ENCODE results near the gene ARHGEF4.
A peak's percentile ranks its signal among the peaks of the same experiment; 100 is the strongest.

Gene ARHGEF4, protein sequence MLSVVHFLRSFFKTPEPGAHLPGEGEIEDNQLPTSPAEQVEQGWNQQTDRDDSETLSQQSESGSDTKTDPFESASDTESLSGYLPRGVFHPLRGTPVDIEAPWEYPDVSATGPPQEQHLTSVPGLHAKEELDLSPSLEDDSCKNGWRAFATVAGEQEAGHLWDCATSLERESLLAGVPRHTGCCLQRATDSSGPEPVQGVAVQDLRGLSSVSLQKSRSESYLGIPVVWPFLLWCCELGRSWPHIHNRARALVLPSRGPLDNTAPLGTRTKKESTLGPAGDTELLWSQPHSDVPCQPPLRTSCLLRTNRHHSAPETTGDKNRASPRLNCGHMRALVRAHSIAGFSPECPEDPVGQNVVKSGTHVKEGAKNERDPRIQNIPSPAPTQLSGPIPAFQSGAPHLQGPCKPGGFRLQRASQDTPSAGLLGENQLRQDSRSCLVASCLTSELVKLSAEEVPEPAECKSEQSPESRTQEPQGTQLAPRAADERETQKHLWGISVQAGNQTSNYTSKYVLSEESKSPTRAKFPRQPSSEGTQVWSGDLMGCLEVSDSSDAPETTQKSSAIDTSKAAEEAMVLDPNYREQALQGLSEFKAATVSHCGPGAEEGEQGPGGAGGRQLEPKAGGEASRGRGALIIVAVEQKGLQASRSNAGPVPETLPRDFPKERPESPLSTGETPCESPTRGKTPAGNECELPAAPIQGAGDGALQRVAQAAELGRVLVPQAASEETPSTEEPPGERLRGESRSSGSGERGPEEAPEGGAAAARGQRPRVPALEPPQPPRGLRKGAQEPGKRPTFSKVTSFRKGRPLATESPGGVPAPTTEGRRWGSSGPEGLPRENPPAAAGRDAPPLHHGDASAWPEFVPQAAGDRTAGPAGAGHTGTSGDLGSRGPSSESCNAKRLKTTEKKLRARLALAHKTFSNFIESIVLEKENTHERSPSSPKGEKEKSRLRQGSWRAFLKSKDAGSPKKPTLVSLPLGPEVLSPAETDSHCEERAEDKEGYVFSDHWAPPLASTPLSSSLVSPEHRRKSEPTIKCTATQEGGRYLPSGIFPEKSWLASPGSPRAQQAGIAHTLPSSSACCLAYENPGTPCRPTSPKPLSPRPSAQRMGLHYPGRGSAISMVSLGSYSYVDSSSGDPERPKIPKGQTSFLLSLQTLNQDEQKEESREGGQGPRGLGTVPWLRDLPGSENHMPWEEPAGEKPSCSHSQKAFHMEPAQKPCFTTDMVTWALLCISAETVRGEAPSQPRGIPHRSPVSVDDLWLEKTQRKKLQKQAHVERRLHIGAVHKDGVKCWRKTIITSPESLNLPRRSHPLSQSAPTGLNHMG (N-terminal part only)

DNA sequence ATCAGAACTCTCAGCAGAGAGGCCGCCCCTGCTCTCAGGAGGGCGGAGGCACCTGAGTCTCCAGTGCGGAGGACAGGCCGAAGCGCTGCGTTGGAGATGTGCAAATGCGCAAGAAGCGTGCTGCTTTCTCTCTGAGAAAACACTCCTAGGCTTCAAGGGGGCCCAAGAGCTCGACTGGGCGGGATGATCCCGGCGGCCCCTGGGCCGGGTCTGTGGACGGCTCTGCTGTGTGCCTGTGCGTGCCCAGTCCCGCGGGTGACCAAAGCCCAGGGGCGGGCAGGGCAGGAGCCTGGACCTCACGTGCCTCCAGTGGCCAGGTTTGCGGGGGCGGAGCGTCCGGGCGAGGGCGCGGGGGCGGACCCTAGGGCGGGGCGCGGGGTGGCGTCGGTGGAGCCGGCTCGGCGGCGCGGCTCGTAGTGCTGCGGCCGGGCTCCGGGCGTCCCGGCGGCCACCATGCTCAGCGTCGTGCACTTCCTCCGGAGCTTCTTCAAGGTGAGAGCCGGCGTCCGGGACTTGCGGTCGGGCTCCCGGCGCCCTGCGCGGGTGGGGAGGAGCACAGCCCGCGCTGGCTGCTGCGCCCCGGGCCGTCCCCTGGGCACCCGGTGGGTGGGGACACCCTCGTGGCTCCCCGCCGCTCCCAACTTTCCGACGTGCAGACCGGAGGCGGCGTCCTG is at the start of gene ARHGEF4:
Gene ARHGEF4 (plus strand): TSS at position 414 of the 674 bp plus-strand sequence. CDS start 40 bp downstream, at position 454.
- no peak for DNase-seq (ENCODE audit: low spot score)

DNA sequence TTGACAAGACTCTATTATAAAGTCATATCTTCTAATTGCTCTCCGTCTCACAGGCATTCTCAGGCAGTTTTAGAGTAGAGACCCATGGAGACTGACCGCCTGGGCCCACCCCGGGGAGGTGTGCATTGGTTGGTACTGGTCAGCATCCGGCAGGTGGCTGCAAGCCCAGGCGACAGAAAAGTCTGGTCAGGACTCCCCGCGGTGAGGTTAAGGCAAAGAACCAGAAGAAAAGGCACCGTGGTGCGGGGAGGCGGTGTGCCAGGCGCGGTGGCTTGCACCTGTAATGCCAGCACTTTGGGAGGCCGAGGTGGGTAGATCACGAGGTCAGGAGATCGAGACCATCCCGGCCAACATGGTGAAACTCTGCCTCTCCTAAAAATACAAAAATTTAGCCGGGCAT is 48.9 kb upstream of the ARHGEF4 start:
- no peak for DNase-seq (ENCODE audit: low spot score)

DNA sequence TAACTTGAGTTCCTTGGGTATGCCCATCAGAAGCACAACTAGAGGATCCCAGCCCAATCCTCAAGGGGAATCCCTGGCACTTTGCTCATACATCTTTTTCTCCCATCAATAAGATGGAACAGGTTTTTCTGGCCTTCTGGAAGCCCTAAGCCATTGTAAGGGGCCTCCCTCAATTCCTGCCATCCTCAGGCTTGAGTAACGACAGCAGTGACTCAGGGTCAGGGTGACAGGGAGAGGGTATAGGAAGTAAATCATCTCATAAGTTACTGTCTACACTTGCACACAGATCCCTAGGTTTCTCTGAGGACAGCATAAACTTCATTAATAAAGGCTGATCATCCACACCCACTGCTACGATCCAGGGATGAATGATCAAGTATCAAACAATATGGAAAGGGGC is 46.4 kb upstream of the ARHGEF4 start:
- DNase-seq (ENCODE audit: low spot score): no peak

DNA sequence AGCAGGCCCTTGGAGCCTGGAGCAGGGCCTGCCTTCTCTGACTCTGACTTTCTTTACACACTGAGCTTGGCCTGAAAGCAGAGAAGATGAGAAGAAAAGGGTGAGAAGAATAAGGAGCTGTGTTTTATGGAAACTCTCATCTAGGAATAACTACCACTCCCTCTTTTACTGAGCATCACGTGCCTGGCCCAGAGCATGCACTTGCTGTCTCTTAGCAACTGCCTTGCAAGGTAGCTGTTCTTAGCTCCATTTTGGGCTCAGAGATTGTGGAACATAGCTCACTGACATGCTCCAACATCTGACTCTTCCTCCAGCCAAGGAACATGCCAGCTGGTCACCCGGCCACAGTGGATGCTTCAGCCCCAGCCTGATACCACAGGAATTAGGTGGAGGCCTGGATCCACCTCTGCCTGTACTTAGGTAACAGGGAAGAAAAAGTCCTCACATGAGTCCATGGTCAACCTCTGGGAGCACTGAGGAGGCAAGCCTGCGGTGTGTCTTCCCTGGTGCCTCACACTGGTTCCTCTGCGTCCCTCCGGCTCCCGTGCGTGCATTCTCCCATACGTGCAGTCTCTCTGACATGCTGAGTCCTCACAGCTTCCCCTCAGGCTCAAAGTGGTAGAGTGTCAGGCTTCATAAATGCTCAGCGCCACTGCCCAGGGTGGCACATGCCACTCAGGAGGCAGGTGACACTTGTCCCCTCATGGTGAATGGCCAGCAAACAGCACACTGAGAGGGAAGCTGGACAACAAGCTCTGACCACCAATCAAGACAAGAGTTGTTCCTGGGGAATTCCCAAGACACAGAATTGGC is 45.7 kb upstream of the ARHGEF4 start:
- no peak for DNase-seq (ENCODE audit: low spot score)

DNA sequence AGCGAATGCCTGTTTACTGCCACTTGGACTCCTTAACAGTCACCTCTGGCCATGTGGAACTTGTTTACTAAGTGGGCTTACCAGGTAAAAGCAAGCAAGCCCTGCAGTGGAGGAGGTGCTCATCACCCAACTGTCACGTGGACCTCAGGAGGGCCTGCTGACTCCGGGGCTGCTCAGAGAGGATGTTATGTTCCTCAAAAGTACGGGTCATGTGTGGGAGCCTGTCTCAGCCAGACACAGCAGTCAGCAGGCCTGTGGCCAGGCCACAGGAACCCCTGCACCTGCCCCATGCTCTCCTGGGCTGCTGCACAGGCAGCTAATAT is 45.1 kb upstream of the ARHGEF4 start:
- no peak for DNase-seq (ENCODE audit: low spot score)

DNA sequence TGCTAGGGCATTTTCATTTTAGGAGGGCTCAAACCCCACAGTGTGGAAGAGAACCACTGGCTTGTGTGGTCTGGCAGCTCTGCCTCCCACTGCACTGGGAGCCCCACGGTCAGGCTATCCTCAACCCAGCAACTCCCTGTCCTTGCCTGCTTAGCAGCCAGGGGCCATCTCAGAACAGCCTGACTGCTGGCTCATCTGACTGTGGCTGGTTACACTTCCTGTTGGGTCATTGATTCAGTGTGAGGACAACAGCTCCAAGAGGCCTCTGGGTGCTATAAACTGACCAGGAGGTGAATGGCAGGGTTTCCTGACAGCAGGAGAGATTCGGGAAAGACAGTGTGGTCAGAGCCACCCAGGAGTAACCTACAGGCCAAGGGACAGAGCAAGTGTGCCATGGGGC is 41.3 kb upstream of the ARHGEF4 start:
- DNase-seq (ENCODE audit: low spot score): no peak

DNA sequence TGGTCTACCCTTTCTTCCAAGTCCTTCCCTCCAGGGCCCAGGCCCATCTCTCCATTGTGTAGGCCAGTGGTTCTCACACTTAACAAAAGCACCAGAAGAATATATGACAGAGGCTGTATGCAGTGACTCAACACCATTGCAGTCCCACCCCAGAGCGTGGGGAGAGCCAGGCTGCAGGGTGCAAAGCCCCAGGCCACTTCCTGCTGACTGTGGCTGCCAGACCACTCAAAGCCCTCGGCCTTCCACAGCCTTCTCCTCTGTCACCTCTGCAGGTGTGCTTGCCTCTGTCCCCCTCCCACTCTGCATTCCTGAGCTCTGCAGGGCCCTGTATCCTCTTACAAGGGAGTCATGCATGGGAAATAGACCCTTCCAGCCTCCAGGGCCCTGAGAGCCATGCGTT is 40.4 kb upstream of the ARHGEF4 start:
- DNase-seq (ENCODE audit: low spot score): no peak

DNA sequence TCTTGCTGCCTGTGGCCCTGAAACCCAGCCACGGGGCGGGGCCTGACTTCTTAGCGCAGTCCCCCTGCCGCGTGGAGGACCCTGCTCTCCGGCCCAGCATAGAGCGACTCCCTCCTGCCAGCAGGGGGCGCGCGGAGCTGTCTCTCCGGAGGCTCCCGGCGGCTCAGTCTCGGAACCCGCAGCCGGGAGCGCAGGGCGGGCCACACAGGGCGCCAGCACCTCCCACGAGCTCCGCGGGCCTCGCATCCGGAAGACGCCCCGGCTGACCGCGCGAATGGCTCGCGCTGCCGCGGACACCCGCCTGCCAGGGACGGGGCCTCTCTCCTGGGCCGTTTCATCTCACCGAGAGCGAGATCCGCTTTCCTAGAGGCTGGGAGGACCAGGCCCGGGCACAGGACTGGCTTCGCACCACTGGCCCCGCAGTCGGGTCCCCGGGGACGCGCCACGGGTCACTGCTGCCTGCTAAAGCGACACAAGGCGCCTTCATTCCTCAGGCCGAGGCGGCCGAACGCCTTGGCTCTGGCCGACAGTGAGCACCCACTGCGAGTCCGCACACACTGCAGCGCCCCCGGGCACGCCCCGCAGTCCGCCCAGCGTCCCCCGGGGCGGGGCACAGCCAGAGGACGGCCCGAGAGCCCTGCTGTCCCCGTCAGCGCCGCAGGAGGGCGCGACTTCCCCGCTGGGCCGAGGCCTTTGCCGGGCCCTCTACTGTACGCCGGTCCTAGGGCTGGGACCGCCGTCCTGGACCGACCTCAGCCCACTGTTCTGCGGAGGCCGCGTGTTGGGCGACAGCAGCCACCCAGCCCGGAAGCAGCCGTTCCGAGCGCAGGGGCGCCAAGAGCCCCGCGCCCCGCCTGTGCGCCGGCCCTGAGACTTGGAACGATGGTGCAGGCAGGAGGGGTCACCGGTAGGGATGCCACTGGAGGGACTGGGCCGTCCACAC is 39.0 kb upstream of the ARHGEF4 start:
- peak; percentile 65 for DNase-seq (ENCODE audit: low spot score)

DNA sequence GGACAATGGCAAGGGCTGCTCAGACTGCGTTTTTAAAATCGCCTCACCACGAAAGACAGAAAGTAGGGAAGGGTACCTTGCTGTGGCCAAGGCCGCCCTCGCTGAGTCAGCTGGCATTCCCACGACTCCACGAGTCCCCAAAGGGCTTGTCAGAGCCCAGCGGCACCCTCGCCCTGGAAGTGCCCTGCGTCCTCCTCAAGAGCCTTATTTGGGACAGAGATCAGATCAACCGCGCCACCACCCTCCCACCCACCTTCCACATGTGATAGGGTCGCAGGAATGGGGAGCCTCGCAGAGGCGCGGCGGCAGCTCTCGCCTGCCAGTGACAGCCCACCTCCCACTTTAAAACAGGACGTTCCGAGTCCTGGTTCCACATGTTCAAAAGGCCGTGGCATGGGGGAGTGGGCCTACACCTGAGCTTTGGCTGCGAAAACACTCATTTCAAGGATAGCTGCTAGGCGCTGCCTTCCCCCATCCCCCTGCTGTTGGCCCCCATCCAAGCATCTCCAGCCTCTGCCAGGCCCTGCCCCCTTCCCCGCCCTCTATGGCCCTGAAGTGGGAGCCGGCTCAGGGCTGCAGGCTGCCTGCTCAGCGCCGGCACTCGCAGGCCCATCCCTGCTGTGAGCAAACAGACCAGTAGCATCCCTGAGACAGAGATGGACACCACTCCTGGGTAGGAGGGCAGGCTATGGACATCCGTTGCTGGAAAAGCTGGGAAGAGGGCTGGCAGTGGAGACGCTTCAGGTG is 38.1 kb upstream of the ARHGEF4 start:
- no peak for DNase-seq (ENCODE audit: low spot score)

DNA sequence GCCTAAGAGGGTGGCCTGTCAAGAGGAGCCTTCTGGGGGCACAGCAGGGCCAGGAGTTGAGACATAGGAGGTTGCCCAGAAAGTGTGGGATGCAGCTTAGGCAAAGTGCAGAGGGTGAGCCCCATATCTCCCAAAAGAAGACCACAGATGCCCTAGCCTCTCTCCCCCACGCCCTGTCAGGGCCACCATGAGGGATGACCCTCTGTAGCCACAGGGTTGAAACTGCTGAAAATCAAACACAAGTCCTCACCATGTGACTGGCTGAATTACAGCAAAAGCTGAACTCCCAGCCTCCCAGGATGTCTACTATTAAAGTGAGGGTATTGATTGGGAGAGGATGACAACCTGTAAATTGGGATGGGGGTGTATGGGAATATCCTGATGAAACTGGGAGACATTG is 37.4 kb upstream of the ARHGEF4 start:
- DNase-seq (ENCODE audit: low spot score): no peak

DNA sequence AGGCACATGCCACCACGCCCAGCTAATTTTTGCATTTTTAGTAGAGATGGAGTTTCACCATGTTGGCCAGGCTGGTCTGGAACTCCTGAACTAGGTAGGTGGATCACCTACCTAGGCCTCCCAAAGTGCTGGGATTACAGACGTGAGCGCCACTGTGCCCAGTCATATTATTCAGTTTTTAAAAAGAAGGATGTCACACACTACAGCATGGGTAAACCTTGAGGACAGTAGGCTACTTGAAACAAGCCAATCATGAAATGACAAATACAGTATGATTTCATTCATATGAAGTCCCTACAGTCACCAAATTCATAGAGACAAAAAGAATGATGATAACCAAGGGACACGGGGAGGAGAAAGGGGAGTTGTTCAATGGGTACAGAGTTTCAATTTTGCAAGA is 31.1 kb upstream of the ARHGEF4 start:
- DNase-seq (ENCODE audit: low spot score): no peak

DNA sequence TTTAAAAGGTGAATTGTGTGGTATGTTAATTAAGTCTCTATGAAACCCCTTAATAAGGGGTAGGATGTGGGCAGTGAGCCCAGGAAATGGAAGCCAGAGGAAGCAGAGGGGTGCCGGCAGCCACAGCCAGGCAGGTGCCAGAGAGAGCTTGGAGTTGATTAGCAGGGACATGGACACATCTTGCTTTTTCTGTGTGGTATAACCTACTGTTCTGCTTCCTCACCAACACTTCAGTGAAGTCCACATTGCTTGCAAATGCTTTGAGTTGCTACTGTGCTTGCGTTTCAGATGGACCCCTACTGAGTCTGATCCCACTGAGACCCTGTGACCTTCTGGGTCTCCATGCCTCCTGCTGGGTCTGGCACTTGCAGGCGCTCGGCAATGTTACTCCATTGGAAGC is 30.3 kb upstream of the ARHGEF4 start:
- DNase-seq (ENCODE audit: low spot score): no peak

DNA sequence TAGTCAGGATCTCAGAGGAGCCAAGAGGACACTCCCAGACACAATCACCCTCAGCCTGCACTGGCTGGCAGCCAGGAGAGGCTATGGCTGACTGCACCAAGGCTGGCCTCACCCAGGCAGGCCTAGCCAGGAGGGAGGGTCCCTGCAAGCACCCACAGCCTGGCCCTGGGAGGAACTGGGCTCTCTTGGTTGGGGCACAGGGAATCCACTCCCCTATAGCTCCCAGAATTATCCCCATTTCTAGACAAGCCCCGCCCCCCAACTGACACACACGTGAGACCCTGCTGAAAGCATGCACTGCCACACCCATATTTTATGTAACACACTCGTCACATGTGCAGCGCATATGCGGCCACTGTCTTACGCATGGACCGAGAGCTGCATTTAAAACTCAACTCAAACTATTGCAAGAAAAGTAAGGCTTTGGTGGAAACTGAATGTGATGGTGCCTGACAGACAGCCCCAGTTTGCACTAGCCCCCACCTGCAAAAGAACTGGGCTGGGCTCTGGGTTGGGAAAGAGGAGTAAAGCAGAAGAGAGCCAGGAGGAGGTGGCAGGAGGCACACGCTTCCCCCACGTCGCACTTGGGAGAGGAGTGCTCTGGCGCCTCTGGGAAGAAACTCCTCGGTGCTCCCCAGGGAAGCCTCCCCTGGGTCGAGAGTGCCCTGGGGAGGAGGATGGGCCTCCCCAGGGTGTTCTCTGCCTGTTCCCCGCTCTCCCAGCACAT is 28.9 kb upstream of the ARHGEF4 start:
- DNase-seq (ENCODE audit: low spot score): no peak

DNA sequence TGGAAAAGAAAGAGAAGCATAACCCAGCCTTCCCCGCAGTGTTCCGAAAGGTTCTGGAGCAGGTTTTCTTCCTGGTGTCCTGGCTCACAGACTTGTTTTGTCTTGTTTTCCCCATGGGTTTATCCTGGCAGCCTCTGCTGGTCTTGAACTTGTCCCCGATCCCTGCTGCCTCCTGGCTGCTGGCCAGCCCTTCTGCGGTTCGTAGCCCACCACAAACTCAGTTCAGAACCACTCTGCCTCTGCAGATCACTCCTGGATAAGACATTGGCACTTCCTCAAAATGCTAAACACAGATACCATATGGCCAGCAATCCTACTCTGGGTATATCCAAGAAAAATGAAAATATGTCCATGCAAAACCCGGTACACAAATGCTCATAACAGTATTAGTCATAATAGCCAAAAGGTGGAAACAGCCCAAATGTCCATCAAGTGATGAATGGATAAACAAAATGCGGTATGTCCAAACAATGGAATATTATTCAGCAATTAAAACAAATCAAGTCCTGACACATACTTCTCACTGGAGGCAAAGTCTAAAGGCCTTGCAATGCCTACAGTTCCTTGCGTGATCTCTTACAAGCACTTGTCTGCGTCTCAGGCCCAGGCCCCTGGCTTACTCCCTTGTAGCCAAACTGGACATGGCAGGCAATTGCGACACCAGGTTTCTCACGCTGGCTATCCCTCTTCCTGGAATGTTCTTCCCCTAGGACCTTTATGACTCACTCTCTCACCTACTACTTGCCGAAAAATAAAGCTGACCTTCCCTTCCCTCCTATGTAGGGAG is 28.0 kb upstream of the ARHGEF4 start:
- no peak for DNase-seq (ENCODE audit: low spot score)

DNA sequence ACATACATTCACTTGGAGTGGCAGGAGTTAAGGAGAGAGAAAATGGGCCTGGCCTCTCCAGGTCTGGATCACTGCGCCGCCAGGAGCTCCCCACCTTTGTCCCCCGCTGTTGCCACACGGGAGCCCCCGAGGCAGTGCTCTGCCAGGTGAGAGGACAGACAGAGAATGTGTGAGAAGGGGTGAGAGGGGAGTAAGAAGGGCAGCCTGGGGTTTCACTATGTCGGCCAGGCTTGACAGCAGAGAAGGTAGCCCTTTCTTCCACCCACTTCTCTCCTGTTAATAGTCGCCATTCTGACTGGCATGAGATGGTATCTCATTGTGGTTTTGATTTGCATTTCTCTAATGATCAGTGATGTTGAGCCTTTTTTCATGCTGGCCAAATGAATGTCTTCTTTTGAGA is 26.2 kb upstream of the ARHGEF4 start:
- DNase-seq (ENCODE audit: low spot score): no peak

DNA sequence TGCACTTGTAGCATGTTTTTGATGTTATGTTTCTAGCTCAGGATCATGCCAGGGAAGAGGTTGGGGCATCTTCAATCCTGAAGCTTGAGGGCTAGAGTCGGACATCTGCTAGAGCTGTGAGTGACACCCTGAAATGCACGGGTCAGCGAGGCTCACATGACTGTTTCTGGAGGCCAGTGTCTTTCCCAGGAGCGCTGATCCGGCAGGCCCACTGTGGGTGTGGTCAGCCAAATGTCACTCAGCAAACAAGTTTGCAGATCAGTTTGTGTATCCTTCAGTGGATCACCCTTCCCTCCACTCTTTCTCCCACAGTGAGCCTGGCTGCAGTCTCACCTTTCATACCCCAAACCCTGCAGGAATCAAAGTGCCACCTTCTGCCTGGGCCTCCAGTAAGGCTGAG is 23.0 kb upstream of the ARHGEF4 start:
- DNase-seq (ENCODE audit: low spot score): no peak

DNA sequence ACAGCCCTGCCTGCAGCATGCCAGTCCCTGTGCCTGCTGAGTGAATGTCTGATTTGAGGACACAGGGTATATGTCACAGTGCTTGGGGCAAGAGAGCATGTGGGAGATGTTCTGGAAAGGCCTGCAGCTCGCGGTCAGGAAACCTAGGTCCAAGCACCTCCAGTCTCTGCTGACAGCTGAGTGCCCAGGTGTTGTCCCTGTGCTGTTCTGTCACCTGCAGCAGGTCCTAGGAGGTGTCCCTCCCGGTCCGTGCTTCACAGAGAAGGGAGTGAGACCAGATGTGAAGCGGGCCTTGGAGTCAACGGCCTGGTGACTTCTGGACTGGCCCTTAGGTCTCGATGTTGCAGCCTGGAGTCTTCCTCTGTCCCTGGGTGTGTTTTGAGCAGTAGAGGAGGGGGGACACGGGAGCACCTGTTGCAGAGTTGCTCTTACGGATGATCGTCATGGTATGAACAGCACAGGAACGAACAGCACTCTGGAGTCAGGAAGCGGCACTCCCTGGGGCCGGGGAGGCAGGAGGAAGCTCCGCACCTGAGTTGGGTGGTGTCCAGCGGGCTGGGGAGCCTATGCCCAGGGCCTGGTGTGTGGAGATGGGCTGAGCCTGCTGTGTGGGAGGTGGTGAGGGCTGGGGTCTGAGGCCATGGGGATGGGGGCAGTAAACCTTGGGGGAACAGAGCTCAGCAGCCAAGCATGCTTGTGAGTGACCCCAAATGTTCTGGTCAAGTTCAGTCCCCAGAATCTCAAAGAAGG is 21.6 kb upstream of the ARHGEF4 start:
- no peak for DNase-seq (ENCODE audit: low spot score)
